ENCODE data around the gene RWDD2A.
"Not testable (repeated sequence)": the region's sequence is repeated elsewhere in the genome, so short reads cannot be mapped to it uniquely, and the experiment has no call there.

The RWDD2A gene
- total RNA-seq: 3.6 reads per million, percentile 14 among the genes with 10 or more reads in this experiment

DNA sequence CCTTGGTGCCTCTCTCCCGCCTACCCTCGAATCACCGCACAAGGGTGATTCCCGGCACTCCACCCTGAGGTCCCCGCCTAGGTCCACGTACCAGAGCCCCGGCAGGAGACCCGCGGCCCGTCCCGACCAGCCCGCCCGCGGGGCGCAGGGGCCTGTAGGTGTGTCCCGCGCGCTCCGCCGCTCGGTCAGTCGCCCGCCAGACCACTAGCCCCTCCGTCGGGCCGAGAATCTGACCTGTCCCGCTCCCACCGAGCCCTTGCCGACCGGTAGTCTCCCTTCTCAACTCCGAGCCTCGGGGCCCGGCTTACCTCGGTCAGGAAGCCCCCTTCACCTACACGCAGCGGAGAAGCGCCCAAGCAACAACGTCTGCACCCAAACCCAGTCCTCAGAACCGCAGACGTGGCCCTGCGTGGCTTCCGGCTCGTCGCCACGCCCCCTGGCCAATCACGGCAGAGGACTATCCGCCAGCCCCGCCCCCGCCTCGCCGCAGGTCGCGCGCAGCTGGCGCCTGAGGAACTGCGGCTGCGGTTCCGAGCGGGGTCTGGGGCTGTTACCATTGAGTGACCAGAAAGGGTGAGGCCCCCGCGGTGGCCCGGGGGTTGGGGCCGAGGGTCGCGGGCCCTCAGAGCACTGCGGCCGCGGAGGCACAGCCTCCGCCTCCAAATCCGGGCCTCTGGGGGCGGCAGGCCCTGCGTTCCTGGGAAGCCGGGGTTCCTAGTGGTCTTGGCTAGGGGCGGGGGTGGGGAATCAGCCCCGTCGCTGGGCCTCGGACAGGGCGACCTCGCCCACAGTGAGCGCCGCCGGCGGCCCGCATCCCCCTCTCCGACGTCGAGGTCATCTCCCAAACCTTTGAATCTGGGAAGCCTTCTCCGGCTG is at the start of gene RWDD2A, which contains the start of gene PGM3:
TSS of gene RWDD2A (plus strand) at position 487 of the 876 bp plus-strand sequence. CDS start 1,095 bp downstream, outside the sequence.
TSS of gene PGM3 (minus strand) at position 395 of the 876 bp plus-strand sequence. CDS start 2,253 bp downstream, outside the sequence.
- peak; percentile 85 for DNase-seq

DNA sequence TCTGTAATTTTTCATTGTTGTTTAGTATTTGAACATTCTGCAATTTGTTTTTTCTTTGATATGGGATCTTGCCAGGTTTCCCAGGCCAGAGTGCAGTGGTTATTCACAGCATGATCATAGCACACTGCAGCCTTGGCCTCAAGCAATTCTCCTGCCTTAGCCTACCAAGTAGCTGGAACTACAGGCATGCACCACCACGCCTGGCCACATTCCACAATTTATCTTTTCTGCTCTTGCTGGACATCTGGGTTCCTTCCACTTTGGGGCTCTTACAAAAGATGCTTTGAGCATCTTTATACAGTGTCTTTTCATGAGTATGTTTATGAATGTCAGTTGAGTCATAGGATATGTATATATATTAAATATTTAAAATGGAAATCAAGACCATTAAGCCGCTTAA is 42.0 kb upstream of the RWDD2A start:
- DNase-seq: no peak

DNA sequence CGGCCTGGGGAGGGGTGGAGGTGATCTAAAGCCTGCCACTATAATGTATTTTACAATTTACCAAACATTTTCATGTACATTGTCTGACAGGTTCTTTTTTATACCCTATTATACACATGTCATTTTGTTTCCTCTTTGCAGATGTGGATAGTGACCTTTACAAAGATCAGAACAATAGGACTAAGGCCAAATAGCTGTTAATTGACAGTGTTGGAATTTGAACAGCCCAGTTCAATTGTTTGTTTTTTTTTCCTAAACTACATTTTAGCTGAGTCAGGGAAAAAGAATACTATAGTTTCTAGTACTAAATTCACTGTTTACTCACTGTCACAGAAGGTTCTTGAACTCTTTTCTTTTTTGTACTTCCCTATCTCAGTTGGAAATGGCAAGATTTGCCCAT is 40.2 kb upstream of the RWDD2A start:
- DNase-seq: no peak

DNA sequence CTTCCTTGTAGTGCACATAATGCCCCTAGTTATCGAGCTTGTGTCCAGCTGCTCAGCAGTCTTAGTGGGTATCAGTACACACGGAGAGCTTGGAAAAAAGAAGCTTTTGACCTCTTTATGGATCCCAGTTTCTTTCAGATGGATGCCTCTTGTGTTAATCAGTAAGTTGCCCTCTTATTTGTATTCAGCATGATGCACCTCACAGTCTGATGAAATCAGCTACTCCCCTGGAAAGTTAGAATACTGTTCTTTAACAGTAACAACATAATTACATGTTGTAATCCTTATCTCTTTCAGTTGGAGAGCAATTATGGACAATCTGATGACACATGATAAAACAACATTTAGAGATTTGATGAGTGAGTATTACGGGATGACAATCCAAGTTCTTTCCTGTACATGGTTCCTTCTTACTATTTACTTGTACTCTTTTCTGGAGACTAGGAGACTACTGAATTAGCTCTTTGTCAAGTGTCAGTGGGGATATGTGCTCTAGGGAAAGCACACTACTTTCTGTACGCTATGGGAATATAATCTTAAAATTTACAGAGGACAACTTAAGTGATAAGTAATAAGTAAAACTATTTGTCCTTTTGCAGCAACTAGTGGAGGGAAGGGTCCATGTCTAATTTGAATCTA is 39.2 kb upstream of the RWDD2A start:
- no peak for DNase-seq

DNA sequence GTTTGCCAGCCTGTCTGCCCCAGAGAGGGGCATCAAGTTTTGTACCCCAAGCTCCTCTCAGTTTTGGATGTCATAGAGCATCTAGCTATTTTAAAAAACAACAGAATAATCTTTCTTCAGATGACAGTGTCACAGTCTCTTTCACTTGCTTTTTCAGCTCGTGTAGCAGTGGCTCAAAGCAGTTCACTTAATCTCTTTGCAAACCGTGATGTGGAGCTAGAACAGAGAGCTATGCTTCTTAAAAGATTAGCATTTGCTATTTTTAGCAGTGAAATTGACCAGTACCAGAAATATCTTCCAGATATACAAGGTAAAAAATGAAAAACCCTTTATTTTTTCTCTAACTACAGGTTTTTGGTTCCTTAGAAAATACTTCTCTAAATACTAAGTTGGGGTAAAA is 37.4 kb upstream of the RWDD2A start:
- DNase-seq: no peak

DNA sequence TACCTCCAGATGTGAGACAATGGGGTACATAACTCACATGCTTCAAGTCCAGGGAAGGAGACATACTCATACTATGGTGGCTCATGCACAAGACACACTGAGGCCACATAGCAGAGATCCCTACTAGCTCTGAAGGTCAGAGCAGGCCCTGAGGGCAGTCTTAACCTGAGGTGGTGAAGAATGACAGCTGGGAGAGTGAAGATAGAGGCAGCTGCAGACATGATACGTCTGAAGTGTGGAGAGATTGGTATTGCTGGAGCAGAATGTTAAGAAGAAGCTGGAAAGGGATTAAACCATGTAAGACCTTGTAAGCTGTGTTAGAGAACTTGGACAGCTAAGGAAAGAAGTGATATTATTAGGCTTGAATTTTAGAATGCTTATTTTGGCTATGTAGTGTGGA is 33.0 kb upstream of the RWDD2A start:
- no peak for DNase-seq

DNA sequence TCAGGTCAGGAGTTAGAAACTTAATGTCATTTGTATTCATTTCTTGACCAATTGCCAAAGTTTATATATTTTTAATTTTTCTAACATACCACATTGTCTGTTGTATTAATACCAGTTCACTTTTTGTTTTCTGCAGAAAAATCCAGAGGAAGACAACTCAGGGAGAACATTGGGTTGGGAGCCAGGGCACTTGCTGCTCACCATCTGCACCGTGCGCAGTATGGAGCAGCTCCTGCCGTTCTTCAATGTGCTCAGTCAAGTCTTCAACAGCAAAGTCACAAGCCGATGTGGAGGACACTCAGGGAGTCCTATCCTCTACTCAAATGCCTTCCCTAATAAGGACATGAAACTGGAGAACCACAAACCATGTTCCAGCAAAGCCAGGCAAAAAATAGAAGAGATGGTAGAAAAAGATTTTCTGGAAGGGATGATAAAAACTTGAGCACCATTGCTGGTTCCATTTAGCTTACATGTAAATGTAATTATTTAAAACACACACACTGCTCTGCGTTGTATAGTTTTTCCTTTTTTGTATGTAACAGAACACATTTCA is 25.4 kb upstream of the RWDD2A start:
- DNase-seq: no peak

DNA sequence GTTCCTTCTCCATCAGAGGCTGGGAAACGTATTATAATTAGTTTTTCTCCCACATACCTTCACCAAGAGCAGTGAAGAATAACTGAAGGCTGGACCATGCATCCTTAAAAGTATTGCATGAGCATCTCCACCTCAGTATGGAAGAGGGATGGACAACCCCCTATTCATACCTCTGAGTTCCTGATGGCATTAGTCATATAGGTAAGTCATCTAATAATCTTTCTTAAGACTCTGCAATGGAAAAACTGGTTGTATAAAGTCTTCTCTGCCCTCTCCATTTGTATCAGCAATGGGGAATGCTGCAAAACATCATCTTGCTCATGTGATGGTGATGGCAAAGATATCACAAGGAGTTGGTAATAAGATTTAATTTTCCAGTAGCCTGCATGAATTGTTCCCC is 24.6 kb upstream of the RWDD2A start:
- DNase-seq: no peak

DNA sequence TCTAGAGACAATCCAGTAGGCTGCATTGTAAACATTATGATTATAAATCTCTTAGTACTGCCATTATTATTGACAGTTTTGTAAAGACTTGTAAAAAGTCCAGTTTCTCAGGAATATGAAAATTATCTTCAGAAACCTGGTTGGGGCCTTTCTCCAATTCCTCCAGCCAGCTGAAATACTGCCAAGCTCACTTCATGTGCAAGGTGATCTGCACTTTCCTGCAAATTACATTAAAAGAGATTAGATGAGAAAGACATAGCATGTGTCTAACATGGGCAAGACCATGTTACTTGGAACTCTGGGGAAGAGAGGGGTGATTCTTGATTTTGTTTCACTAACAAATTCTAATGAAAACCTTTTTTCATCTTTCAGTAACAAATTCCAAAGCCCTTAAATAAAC is 24.1 kb upstream of the RWDD2A start:
- DNase-seq: no peak

DNA sequence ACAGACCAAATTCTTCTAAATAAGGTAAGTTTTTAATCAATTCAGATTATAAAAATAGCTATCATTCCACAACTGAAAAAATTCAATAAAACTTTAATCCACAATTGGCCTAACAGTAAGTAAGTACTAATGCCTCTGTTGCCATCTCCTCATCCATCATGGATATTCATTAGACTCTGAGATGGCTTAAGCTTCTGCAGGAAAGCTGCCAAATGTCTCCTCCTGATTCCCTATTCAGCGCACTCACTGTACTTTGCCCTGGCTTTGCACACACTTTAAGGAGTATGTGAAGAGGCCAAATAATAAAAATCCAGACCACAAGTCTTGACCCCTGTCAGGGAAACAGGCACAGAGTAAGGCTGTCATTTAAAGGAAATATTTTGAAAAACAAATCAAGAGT is 23.6 kb upstream of the RWDD2A start:
- DNase-seq: no peak

DNA sequence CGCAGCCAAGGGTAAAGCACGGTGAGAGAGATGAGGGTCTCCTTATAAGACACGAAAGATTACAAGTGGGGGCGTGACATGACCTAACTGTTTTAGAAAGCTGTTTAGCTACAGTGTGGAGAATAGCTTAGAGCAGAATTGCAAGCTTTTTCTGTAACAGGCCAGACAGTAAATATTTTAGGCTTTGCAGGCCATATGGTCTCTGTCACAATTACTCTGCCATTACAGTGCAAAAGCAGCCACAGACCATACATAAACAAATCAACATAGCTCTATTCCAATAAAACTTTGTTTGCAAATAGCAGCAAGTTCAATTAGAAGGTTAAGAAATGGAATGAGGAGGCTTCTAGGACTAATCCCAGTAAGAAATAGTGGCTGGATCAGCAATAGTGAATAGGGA is 16.9 kb upstream of the RWDD2A start:
- no peak for DNase-seq

DNA sequence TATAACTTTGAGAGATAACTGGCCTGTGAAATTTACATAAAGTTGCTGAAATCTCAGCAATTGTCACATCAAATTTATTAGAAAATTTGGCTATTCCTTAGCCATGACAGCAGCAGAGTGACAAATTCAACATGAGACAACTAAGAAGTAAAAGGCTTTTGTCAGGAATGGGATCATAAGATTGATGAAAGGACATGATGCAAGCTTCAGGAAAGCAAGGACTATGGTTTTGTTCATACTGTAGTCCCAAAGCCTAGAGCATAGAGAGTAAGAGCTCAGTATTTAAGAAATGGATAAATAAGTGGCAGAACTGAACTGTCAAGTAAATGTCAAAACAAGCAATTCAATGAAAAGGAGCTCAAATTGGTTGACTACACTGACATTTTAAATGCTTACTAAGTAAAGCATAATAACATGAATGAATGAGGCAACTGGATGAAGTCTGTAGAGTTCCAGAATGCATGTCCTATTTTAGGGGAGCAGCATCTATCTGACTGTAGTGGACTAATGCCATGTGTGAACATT is 12.7 kb upstream of the RWDD2A start:
- no peak for DNase-seq

DNA sequence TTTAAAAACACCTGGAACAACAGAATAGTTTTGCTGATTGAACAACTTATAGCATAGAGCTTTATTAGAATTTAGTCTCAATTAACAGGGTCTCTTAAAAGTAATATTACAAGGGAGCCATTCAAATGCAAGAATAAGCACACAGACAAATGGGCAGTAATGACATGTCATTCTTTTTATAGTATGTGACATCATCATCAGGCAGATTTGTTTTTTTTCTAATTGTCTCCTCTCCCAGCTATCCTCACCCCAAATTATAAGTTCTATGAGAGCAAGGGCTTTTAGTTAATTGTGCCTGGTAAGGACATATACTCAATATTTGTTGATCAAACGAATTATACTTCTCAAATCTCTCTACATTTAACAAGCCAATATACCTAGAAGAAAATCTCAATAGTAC is 11.0 kb upstream of the RWDD2A start:
- DNase-seq: no peak

DNA sequence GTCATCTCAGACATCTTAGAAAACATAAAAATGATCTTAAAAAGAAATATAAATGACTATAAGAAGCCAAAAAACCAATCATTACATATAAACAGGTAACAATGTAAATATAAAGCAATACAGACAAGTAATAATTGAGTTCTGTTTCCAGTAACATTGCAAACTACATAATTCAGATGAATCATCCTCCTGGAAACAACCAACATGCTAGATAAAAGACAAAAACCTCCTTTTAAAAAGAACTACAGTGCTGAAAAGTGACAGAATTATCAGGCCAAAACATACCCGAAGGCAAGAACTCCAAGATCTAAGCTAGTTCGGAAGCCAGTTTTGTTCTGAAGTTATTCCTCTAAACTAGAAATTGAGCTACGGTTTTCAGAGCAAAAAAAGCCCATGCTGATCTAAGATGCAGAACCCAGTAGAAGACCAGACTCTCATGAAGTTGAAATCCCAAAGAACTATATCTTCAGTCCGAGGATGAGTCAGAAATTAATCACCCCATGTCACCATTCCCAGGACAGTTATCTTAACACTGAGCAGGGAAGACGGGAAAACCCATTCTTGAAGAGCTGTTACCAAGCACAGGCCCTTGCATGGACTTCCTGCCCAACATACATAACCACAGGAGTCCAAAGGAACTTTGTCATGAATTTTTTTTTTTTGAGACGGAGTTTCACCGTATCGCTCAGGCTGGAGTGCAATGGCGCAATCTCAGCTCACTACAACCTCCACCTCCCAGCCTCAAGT is 9.9 kb upstream of the RWDD2A start:
- no peak for DNase-seq

DNA sequence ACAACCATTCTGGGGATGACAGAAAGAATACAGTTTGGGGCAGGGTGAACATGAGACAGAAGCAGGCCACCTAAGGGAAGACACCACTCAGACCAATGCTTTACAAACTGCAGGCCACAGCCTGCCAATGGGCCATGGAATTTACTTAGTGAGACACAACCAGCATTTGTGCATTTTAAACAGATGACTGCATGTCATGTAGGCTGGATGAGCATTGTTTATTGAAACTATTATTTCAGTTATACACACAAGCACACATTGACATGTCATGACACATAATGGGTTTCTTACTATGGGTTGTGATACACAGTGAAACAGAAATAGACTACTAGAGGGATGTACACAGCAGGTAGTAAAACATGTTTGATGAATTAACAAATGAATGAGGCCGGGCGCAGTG is 8.1 kb upstream of the RWDD2A start:
- no peak for DNase-seq

DNA sequence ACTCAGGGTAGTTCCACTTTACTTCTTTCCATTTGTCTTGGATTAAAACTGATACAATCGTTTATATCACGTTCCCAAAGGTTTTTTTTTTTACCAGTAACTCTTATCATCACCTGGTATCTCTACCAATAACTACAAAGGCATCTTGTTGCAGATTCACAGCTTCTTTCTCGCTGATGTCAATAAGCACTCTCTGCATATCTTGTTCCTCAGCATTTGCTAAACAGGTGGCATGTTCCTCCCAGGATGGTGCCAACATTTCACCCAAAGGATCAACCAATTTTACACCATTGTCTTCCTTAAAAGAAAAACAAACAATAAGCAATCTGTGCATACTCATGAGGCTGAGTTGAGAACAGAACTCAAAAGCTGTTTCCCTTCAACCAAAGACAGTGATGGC is 4.7 kb upstream of the RWDD2A start:
- no peak for DNase-seq

DNA sequence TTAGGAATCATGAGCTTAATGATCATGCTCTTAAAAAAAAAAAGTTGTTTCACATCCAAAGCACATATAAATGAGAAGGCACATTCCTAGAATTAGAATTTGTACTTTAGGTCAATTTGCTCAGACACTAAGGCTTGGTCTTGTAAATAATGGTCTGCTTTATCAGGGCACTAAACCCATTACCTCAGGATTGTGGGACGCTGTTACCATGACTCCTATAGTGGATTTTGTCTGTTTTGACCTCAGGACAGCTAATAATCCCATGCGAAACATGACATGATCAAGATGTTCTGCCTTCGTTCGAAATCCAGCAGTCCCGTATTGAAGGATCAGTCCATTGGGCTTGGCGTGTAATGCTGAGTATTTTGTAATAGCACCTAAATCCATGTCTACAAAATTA is 2.5 kb upstream of the RWDD2A start:
- no peak for DNase-seq

DNA sequence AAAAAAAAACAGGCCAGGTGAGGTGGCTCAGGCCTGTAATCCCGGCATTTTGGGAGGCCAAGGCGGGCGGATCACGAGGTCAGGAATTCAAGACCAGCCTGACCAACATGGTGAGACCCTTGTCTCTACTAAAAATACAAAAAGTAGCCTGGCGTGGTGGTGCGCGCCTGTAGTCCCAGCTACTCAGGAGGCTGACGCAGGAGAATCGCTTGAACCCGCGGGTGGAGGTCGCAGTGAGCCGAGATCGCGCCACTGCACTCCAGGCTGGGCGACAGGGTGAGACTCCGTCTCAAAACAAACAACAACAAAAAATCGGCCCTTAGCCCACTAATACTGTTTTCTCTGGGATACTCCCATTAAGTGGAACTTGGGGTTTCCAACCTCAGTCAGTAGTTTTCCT is 1.2 kb upstream of the RWDD2A start:
- not testable (repeated sequence) for DNase-seq

DNA sequence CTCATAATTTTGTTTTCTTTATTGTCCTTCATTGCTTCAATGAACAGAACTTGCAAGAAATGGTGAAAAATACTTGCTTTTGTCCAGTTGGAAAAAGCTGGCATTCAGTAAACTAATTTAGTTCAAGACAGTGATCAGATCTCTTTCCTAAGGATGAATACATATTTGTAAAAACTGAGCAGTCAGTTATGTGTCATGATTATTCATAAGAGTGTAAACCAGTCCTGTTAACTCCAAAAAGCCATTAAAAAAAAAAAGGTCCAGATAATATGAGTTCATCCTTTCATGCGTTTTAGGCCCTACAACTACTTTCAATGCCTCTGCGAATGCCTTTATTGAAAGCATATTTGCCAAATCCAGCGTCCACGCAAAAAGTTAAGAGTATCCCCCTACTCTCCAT is 701 bp upstream of the RWDD2A start:
- no peak for DNase-seq

DNA sequence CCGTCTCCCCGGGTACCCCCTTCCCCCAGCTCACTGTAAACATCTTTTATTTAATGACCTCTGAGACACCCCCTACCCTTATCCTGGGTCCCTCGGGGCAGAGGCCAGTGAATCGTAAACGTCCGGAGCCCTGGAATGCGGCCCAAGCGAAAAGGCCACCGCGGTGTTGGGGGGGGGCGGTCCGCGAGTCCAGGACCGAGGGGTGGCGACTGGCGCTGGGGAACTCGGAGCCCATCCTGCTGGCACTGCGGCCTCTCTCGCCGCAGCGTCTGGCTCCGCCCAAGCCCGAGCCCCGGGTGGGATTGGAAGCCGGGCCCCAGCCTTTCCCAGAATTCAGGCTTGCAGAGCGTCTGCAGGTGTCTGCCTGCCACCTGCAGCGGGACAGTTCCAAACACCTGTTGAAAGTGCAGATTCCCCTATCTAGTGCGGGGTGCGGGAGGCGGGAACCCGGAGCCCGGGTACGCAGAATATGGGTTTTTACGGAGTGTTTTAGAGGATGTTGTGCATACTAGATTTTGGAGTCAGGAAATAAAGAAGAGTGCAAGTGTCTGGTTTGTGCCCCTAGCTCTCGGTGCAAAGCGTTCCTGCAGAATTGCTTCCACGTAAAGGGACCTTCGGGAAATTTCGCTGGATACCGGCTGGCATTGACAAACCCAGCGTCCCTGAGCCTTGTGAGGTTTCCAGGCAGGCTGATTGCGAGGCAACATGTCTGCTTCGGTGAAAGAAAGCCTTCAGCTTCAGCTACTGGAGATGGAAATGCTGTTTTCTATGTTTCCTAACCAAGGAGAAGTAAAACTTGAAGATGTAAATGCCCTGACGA is 800 bp downstream of the RWDD2A start:
- DNase-seq: peak; percentile 8

DNA sequence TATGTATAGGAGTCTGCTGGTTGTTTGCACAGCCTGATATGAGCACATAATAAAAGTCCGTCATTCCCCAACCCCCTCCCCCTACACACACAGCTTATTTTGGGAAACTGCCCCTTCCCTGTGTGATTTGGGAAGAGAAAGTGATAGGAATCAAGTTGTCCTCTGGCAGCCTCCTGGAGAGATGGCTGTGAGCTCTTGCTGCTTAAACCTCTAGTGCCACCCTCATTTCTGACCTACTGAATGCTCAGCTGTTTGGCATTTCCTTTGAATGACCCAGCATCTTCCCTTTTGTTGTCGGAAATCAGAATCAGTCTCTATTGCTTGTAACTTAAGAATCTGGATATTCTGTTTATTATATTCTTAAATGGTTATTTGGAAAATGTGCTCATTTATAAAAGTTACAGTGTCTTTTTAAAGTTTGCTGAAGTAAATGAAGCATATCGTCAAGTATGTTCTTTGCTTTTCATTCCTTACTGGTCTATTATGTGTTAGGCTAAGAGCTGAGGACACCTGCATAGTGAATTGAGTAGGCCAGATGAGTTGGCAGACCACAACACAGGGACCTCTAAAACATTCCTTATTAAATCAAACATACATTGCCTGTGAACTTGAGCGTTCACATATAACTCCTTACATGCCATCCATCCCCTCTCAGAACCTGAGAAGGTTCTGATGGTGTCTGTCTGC is 5.5 kb downstream of the RWDD2A start:
- DNase-seq: no peak

Measured in effector CD4-positive, alpha-beta T cell (primary cell).